M059J (cell line): ENCODE data around the gene DOCK3. TPM values are rescaled to one million over a fixed set of nuclear protein-coding genes. Genes with fewer than 3 reads are reported as not detected.

Experiments
- DNase-seq: peaks from one replicate; pipeline ENCODE4 v3.0.0-alpha.2; 2012; ENCODE audit warnings: low read depth
- total RNA-seq: library from RNA; depleted of rRNA; stranded (reverse); fragments of >200 nt; shearing (Covaris generic); gene quantifications from 2 replicates; pipeline ENCODE4 v1.2.3, GENCODE V29; 2014; rRNA removed

DOCK3 gene, protein sequence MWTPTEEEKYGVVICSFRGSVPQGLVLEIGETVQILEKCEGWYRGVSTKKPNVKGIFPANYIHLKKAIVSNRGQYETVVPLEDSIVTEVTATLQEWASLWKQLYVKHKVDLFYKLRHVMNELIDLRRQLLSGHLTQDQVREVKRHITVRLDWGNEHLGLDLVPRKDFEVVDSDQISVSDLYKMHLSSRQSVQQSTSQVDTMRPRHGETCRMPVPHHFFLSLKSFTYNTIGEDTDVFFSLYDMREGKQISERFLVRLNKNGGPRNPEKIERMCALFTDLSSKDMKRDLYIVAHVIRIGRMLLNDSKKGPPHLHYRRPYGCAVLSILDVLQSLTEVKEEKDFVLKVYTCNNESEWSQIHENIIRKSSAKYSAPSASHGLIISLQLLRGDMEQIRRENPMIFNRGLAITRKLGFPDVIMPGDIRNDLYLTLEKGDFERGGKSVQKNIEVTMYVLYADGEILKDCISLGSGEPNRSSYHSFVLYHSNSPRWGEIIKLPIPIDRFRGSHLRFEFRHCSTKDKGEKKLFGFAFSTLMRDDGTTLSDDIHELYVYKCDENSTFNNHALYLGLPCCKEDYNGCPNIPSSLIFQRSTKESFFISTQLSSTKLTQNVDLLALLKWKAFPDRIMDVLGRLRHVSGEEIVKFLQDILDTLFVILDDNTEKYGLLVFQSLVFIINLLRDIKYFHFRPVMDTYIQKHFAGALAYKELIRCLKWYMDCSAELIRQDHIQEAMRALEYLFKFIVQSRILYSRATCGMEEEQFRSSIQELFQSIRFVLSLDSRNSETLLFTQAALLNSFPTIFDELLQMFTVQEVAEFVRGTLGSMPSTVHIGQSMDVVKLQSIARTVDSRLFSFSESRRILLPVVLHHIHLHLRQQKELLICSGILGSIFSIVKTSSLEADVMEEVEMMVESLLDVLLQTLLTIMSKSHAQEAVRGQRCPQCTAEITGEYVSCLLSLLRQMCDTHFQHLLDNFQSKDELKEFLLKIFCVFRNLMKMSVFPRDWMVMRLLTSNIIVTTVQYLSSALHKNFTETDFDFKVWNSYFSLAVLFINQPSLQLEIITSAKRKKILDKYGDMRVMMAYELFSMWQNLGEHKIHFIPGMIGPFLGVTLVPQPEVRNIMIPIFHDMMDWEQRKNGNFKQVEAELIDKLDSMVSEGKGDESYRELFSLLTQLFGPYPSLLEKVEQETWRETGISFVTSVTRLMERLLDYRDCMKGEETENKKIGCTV (N-terminal part only)
- 0.52 and 1.0 TPM in 2 replicates for total RNA-seq

DNA sequence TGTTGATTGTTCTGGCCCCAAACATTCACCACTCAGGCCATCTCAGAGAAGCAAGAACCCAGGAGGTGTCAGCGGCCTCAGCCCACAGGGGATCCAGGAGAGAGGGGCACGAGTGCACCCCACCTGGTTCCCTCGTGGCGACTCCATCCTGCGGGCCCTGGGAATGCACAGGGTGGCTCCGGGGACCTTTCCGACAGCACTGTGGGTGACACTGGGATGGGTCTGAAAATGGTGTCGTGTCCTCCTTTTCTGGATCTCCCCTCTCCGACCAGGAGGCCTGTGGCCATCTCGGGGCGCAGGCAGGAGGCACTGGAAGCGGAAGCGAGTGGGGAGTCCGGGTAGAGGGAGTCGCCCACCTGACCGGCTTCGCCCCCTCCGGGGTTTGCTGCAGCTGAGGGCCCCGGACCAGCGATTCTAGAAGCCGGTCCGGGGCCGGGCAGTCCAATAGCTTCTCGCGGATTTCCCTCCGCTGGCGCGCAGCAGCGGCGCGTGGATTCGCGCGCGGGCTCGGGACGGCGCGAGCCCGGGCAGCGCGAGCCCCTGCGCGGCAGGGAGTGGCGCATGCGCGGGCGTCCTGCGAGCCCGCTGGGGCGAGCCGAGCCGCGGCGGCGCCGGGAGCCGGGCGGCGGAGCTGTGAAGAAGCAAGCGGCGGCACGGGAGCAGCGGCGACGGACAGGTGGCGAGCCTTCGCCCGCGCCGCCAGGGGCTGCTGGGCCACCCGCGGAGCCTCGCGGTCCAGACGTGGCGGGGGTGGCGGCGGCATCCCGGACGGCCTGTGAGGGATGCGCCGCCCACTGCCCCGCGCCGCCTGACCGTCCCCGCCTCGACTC, at the start of gene DOCK3:
Gene DOCK3, plus strand, starts transcription at position 579 of the 830 bp plus-strand sequence. CDS start 337 bp downstream, outside the sequence.
- DNase-seq, result peak; percentile 55

DNA sequence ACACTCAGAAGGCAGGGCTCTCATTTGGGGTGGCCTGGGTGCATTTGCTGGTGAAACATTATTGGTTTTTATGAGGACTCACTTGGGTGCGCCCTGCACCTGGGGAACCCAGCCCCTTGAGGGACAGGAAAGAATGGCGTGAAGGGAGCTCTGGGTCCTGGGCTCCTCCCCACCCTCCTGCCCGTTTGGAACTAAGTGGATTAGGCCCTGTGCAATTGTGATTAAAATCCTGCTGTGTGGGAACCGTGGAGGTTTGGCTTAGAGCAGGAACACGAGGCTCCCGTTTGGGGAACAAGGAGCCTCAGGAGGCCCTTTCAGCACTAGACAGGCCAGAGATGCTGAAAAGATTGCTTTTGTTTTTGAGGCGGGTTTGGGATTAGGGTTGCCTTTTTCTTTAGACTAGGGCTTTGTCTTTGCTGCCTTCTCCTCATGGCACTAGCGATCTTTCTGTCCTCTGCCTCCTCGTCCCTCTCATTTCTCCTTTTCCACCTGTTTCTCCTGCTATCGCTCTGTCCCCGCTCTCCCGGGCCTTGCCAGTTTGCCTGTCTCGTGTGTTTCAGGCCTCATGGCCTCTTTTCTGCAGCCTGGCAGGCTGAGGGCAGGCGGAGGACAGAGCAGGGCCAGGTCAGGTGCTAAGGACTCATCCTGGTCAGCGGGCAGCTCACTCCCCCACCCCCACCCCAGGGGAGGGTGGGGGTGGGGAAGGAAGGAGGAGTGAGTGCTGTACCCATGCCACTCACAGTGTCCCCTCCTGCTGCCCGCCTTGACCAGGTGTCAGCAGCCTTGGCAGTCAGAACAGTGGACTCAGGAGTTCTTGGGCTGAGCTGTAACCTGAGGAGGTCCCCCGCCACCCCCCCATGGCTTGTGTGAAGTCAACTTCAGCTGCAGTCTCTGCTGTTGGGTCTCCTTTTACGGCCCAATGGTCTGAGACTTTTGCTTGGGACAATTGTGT, 49.2 kb upstream of the DOCK3 start:
- no peak for DNase-seq

DNA sequence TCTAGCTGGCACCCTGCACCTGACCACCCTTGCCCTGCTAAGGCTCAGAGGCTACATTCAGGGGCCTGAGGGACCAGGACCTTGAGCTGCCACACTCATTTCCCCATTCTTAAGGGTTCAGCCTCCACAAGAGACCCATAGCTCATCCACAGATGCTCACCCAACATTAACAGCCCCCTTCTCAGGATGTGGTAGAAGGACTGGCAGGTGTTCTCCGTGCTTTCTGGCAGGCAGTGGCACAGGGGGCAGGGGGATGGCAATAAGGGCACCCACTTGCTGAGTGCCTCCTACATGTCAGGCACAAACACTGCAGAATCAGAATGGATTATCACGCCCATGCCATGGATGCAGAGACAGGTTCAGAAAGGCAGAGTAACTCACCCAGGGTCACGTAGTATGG, 48.3 kb upstream of the DOCK3 start:
- DNase-seq, result no peak

DNA sequence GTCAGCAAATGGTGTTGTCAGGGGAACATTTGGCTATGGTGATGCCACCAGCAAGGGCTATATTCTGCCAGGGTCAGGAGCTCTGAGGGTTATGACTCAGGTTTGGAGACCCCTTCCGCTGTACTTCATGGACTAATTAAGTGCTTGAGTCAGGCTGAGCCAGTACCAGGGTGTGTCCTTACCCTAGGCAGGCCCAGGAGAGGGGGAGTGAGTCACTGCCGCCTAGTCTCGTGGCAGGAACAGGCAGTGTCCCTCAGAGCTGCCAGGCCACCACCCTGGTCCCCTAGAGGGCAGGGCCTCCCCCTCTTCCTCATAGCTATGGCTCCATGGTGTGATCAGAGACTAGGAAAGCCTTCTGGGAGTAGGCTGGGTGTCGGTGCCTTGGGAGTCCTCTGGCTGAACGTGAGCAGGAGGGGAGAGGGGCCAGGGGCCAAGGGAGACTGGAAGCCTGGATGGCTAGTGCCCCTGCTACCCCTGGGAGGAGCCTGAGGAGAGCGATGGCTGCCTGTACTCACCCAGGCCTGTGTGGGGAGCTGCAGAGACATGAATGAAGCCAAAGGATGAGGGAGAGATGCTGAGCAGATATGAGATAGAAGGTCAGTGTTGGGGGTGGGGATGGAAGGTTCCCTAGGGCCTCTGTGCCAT, 47.2 kb upstream of the DOCK3 start:
- peak; percentile 95 for DNase-seq

DNA sequence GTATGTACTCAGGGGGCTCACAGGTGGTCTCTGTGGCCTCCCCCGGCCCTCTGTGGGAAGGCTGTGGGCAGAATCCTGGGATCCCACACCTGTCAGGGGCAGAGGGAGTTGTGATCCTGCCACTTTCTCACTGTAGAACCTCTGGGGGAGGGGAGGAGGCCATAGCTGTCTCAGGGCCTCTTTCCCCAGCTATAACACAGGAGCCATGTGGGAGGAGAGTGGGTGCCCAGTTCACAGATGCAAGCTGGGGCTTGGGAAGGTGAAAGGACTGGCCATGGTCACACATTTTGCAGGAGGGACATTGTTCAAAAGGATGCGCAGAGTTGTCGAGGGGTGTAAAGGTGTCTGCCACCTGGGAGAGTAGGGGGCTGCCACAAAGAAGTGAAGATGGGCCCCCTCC, 46.1 kb upstream of the DOCK3 start:
- DNase-seq, result no peak

DNA sequence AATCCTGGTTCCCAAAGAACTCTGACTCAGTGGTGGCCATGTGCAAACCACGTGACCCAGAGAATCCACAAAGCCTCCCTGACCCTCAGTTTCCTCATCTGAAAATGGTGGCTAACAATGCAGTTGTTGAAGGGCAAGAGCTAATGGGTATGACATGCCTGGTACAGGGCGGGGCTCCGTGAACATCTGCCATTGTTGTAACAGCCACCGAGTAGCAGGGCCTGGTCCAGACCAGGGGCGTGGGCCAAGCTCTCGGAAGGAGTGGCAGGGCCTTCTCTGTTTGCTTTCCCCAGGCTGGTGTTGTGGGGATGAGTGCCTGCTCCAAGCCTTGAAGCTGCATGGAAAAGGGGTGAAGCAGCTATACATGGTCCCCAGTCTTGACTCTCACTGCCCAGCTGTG, 44.3 kb upstream of the DOCK3 start:
- DNase-seq, result no peak

DNA sequence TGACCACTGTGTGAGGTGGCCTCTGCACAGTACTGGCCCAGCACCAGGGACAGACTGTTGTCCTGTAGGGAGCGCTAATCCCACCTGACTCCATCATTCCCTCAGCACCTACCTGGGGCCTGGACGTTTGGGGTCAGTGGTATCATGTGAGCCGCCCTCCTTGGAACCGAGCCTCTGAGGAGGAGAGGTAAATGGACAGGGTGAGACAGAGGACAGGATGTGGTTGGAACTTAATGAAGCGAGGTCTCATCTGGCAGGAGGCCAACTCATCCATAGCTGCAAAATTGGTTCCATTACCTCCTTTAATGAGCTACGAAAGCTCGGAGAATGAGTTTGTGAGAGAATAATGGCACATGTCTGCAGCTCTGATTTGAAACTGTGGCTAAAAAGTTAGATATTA, 43.9 kb upstream of the DOCK3 start:
- DNase-seq, result peak; percentile 79

DNA sequence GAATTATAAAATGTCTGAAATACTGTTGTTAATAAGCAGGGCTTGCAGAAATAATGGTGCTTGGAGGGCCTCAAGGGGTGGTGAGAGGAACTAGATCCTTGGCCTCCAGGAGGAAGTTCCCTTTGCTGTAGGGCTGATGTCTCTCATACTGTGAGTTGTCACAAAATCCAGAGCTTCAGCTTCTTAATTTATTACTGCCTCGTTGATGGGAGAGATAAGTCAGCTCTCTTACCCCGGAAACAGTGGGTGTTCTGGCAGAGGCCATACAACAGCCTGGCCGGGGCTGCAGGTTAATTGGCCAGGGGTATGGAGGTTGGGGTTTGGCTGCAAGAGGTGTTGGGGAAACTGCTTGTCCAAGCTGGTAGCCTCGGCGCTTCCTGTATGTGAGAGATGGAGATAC, 42.3 kb upstream of the DOCK3 start:
- peak; percentile 88 for DNase-seq

DNA sequence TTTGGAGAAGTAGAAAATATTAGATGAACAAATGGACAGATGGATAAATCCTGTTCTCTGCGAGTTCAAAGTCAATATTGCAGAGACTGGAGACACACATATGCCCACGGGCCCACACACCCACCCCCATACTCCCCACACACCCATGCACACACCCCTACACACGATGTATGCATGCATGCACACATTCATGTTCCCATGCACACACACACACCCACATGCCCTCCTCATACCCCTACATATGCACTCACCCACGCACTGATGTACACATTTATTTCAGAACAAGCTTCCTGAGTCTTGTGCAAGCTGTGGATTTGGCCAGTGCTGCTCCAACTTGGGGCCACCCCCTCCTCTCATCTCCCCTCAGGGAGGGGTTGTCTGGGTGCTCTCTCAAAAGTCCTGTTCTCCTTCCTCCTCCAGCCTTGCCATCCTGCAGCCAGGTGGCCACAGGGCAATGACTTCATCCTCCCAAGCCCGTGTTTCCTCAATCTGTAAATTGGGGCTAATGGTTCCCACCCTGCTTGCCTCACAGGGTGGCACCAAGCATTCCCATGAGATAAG, 41.4 kb upstream of the DOCK3 start:
- DNase-seq, result no peak

DNA sequence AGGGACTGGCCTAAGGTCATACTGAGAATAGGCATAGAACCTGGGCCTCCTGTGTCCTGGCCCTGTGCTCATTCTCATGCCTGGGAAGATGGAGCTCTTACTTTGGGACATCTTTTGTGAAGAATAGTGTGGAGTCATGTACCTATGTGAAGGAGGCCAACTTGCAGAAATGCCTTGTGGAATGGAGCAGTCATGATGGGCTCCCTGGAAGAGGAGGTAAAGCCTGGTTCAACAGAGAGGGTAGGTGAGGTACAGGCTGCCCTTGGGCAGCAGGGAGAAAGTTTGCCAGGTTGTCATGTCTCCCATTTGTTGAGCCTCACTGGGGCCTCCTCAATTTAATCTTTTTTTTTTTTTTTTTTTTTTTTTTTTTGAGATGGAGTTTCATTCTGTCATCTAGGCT, 39.7 kb upstream of the DOCK3 start:
- no peak for DNase-seq

DNA sequence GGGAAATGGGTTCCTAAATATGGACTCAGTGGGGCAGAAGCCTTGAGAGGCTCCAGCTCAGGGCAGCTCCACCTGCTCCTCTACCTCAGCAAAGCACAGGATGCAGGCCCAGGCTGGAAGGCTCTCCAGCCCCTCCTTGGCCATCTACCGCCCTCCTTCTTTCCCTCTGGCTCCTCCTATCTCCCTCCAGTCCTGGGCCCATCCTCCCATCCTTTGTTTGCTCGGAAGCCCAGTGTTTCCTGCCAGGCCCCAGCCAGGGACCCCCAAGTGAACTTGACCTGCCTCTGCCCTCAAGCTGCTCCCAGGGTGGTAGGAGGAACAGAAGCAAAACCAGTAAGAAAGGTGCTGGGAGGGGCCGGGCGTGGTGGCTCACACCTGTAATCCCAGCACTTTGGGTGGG, 37.7 kb upstream of the DOCK3 start:
- DNase-seq, result no peak

DNA sequence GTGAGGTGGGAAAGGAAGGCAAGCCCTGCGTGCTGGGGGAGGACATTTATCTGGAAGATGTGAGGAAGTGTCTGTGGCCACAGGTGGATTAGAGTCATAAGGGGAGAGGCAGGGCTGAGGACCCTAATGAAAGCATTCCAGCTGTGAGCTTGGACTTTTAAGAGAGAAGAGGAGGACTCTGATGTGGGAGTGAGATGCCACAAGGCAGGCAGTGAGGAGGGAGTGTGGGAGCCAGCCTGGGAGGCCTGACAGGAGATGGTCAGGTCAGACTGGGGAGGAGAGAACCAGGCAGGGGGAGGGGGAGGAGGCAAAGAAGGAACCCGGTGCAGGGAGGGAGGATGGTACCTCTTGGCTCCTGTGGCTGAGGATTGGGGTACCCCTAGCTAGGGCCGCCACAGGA, 36.8 kb upstream of the DOCK3 start:
- DNase-seq, result no peak

DNA sequence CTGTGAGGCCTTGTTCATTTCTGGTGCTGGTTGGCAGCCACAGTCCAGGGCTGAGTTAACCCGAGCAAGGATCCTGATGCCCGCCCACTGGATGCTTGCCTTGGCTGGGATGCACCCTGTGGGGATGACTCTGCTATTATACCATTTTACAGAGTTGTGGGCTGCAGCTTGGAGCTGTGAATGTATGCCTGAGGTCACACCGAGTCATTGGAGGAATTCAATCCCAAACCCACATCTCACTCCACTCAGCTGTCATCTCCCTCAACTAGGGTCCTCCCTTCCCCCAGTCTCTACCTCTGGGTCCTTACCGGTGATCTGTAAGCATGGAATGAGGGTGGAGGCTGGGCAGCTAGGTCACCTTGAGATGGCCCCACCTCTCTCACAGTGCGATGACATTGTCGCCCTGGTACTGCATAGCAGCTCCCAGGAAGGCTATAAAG, 35.7 kb upstream of the DOCK3 start:
- peak; percentile 85 for DNase-seq

DNA sequence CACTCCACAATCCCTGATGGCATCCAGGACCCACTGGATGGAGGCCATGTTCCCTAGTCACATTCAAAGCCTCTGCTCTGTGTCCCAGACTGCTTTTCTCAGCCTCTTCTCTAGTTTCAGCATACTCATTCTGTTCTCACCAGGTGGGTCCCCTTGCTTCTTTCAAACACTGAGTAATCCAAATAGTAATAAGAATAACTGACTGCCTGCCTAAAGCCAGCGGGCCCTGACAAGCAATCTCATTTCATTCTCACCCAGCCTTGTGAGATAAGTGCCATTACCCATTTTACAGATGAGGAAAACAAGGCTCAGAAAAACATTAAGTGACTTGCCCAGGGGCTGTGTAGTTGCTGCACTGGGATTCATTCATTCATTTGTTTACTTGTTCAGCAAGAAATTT, 32.3 kb upstream of the DOCK3 start:
- DNase-seq, result no peak

DNA sequence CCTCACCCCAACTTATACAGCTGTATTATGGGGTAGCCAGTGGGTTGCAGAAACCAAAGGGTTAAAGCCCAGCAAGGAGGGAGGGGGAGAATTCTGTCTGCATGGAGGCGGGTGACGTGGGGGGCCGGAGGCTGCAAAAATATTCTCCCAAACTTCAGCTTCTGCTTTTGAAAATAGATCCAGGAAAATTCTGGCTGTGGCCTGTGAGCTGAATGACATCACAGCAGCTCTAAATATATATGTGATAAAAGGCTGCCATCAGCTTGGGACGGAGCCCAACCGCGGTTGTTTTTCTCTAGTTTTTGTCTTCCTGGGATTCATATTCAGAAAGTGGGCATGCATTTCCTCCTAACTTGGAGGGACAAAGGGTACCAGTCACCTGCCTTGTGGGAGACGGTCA, 30.2 kb upstream of the DOCK3 start:
- no peak for DNase-seq

DNA sequence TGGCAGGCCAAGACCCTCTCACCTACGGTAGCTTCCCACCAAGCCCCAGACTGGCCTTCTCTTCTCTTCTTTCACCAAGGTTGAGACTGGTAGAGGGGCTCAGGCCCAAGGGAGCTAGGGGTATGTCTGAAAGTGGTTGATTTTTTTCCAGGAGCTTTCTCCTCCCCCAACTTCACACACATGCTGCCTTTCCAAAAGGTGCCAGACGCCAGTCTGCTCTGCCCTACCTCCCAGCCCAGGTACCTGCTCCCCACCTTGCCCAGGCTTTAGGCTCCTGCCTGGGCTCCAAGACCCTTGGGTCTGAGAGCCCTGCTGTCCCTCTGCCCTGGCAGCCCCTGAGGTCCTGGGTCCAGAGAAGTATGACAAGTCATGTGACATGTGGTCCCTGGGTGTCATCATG, 29.3 kb upstream of the DOCK3 start:
- no peak for DNase-seq

DNA sequence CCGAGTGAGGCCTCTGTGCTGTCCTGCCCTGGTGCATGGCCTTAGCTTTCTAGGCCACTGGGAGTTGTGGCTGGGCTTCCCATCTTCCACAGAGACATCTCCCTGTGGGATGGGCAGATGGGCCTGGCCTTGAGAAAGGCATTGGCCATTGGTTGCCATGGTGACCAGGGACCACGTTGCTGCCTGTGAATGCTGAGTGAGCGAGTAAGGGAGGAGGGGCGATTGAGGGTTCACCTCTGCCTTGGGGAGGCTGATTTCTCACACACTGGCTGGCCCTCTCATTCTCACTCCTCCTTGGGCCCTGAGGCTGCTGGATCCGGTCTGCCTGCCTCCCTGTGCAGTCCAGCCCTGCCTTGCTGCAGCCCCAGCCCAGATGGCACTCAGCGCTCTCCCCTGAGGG, 26.4 kb upstream of the DOCK3 start:
- DNase-seq, result peak; percentile 26

DNA sequence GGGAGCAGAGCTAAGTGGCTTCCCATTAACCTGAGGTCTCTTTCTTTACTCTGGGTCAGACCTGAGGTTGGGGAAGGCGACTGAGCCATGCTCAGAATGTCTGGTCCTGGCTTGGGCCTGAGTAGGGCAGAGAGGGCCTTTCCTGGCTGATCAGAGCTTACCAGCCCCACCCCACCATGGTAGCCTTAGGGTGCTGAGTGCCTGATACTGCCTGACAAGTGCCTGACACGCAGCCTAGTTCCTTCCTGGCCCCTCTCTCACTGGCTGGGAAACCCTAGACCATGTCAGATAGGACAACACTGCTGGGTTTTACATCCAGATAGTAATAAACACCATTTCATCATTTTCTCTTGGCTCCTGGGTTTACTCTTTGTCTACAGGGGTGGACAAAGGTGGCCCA, 25.8 kb upstream of the DOCK3 start:
- DNase-seq, result no peak

DNA sequence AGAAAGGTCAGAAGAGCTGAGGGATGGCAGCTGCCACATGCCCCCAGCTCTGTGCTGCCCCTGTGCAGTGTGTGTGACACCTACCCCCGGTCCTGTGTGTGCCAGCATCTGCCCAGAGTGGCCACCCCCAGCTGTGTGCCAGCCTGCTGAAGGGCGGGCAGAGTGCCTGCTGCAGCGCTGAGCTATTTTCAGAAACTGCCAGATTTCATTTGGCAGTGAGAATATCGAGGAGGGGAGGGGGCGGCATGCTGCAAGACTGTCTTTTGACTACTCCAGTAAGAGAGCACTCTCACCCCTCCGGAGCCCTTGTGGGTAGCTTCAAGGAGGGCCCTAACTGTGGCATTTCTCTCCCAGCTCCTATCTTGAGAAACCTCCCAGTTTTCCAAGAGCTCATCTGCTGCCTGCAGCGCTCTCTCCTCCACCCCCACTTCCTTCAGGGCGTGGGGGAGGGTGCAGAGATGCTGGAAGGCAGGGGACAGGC, 25.2 kb upstream of the DOCK3 start:
- no peak for DNase-seq
